GM12878 (cell line): Measurements from ENCODE around the gene STAB2. TPM values are rescaled to one million over a fixed set of nuclear protein-coding genes. Genes with fewer than 3 reads are reported as not detected.

ENCODE experiments used
- BMI1 ChIP-seq: fragments of 450-650 bp; IDR thresholded peaks from 2 replicates; pipeline ENCODE4 v1.6.1; 2016; ENCODE audit warnings: mild to moderate bottlenecking, moderate library complexity, borderline replicate concordance
- CBFB ChIP-seq: IDR thresholded peaks from 2 replicates; pipeline ENCODE4 v1.6.1; 2016; ENCODE audit warnings: antibody characterized with exemption, low read depth
- CHD2 ChIP-seq: IDR thresholded peaks from 2 replicates; pipeline ENCODE4 v1.6.1; 2011; ENCODE audit warnings: low read depth, low read length, improper control_type of control experiment, borderline replicate concordance
- E2F8 ChIP-seq: fragments of 450-650 bp; IDR thresholded peaks from 2 replicates; pipeline ENCODE4 v1.6.1; 2018; ENCODE audit warnings: mild to moderate bottlenecking, low read depth, moderate library complexity; ENCODE audit not compliant: partially characterized antibody
- ELK1 ChIP-seq: IDR thresholded peaks from 2 replicates; pipeline ENCODE4 v1.6.1; 2012; ENCODE audit warnings: low read depth, low read length, improper control_type of control experiment
- IKZF1 ChIP-seq: fragments of 450-650 bp; conservative IDR thresholded peaks from 2 replicates; pipeline ENCODE4 v1.6.1; 2017; ENCODE audit warnings: antibody characterized with exemption, mild to moderate bottlenecking
- RAD21 ChIP-seq: IDR thresholded peaks from 2 replicates; pipeline ENCODE4 v1.6.1; 2011; ENCODE audit warnings: mild to moderate bottlenecking, low read depth, low read length, moderate library complexity; ENCODE audit not compliant: insufficient read depth
- SP1 ChIP-seq: IDR thresholded peaks from one replicate; pipeline ENCODE4 v1.6.1; 2011; ENCODE audit warnings: low read depth, low read length
- SUZ12 ChIP-seq: fragments of 200-600 bp; sonication (generic); IDR thresholded peaks from one replicate; pipeline ENCODE4 v1.6.1; 2018; ENCODE audit warnings: antibody characterized with exemption, mild to moderate bottlenecking; ENCODE audit not compliant: unreplicated experiment
- polyA plus RNA-seq, 11 experiments: library from polyadenylated mRNA; depleted of rRNA in 4 of 11; unstranded in 6 of 11; stranded (reverse) in 5 of 11; fragments of >200 nt; fragmentation: Nextera tagmentation in 4 of 11; fragmentation: Illumina TruSeq in 1 of 11; extraction: Ambion mirVana in 4 of 11; extraction: Trizol in 1 of 11; gene quantifications; 1 replicate in 1 of 11; 2 replicates in 10 of 11; pipeline versions ENCODE4 v1.2.1 to v1.2.3, GENCODE V29; 2011 to 2016; ENCODE audit warnings: inconsistent platforms in 2 of 11, missing spikeins in 2 of 11, low read depth in 1 of 11
- total RNA-seq, 4 experiments: library from RNA; depleted of rRNA in 3 of 4; stranded (reverse); fragments of >200 nt in 3 of 4; fragmentation: Illumina TruSeq in 1 of 4; extraction: Trizol in 1 of 4; gene quantifications; 2 replicates each; pipeline versions ENCODE4 v1.2.1 to v1.2.3, GENCODE V29; 2013 to 2021

Gene STAB2
- total and polyA plus RNA-seq, 10 of the 15 experiments (the other 5 are each of a cell fraction or from before 2014, with no cell fraction given): 0.37 TPM; not detected in 9

GRCh38 chr12:103679421-103680170 lies 92.5 kb downstream of the STAB2 start (continued):
- TF ChIP-seq ELK1 (no peak), CHD2 (no peak), RAD21 (no peak), IKZF1 (no peak), BMI1 (no peak), E2F8 (no peak), CBFB (no peak), SUZ12 (no peak), SP1 (no peak)
